SK-N-MC (cell line): ENCODE data around the gene ZIM2.

Source experiments
- DNase-seq: peaks from one replicate; pipeline ENCODE4 v3.0.0-alpha.2; 2011; ENCODE audit warnings: low read depth, low spot score
- H3K27ac ChIP-seq: fragments of 200-600 bp; sonication (generic); 2 replicates; pipeline ENCODE4 v1.5.1; 2016; ENCODE audit warnings: mixed run types
- H3K36me3 ChIP-seq: fragments of 200-600 bp; sonication (generic); 2 replicates; pipeline ENCODE4 v1.6.1; 2017; ENCODE audit warnings: antibody characterized with exemption, low read length, mixed read lengths; ENCODE audit not compliant: insufficient read depth
- H3K4me3 ChIP-seq: fragments of 200-600 bp; sonication (generic); 2 replicates; pipeline ENCODE4 v1.5.1; 2016
- H3K9ac ChIP-seq: fragments of 200-600 bp; sonication (generic); 2 replicates; pipeline ENCODE4 v1.8.0; 2017; ENCODE audit warnings: mixed run types, mixed read lengths; ENCODE audit not compliant: insufficient read length
- H3K9me3 ChIP-seq: fragments of 200-600 bp; sonication (generic); 2 replicates; pipeline ENCODE4 v1.6.1; 2017; ENCODE audit warnings: low read depth, mild to moderate bottlenecking, antibody characterized with exemption, low read length, moderate library complexity, mixed read lengths
- EZH2 ChIP-seq: fragments of 200-600 bp; sonication (generic); IDR thresholded peaks from one replicate; pipeline ENCODE4 v1.6.1; 2017; ENCODE audit warnings: antibody characterized with exemption
- FOXP2 ChIP-seq: optimal IDR thresholded peaks from 2 replicates; pipeline ENCODE3; 2011; ENCODE audit warnings: mild to moderate bottlenecking, moderate library complexity; ENCODE audit not compliant: insufficient read depth; ENCODE audit errors: extremely low read length, control extremely low read depth
- POLR2AphosphoS5 ChIP-seq: IDR thresholded peaks from 2 replicates; pipeline ENCODE4 v1.6.1; 2012; ENCODE audit warnings: mild to moderate bottlenecking, low read depth, low read length, borderline replicate concordance

Gene ZIM2

GRCh38 chr19:56835401-56835800 lies 5.1 kb downstream of the ZIM2 start:
- no peak for DNase-seq
- H3K4me3 ChIP-seq, result no peak overlapping the region
- H3K27ac ChIP-seq, result no peak overlapping the region
- no peak overlapping the region for H3K9ac ChIP-seq
- TF ChIP-seq EZH2 (no peak), POLR2AphosphoS5 (no peak)
- H3K36me3 ChIP-seq, result no peaks in the 10 kb centered on the region
- no peaks in the 10 kb centered on the region for H3K9me3 ChIP-seq

GRCh38 chr19:56834564-56835375 lies 5.8 kb downstream of the ZIM2 start:
- DNase-seq, result no peak
- H3K36me3 ChIP-seq, result no peaks in the 10 kb centered on the region
- TF ChIP-seq EZH2, result no peak
- TF ChIP-seq FOXP2, result no peak
- TF ChIP-seq POLR2AphosphoS5, result no peak
- H3K27ac ChIP-seq, result no peak overlapping the region
- H3K4me3 ChIP-seq, result no peak overlapping the region
- H3K9me3 ChIP-seq, result no peaks in the 10 kb centered on the region
- no peak overlapping the region for H3K9ac ChIP-seq

- TF ChIP-seq EZH2, result no peak
- no peak for TF ChIP-seq FOXP2
- TF ChIP-seq POLR2AphosphoS5, result no peak
- no peak overlapping the region for H3K27ac ChIP-seq
- H3K4me3 ChIP-seq, result no peak overlapping the region
- H3K9ac ChIP-seq, result no peak overlapping the region
- no peaks in the 10 kb centered on the region for H3K9me3 ChIP-seq
- DNase-seq, result no peak
- no peaks in the 10 kb centered on the region for H3K36me3 ChIP-seq
Measured at GRCh38 chr19:56832352-56832928, 8.1 kb downstream of the ZIM2 start.

- Histone ChIP-seq H3K9me3 (no peaks in the 10 kb centered on the region), H3K36me3 (no peaks in the 10 kb centered on the region), H3K27ac (no peak overlapping the region), H3K4me3 (no peak overlapping the region), H3K9ac (no peak overlapping the region)
- TF ChIP-seq EZH2 (no peak), FOXP2 (no peak), POLR2AphosphoS5 (no peak)
- DNase-seq, result no peak
Measured at GRCh38 chr19:56831255-56831654, 9.3 kb downstream of the ZIM2 start.

GRCh38 chr19:56829596-56829995 lies 10.9 kb downstream of the ZIM2 start:
- DNase-seq, result no peak
- Histone ChIP-seq H3K36me3 (no peaks in the 10 kb centered on the region), H3K9ac (no peak overlapping the region), H3K27ac (no peak overlapping the region), H3K4me3 (no peak overlapping the region), H3K9me3 (no peaks in the 10 kb centered on the region)
- TF ChIP-seq POLR2AphosphoS5, result no peak
- no peak for TF ChIP-seq FOXP2
- TF ChIP-seq EZH2, result no peak

- no peak overlapping the region for H3K4me3 ChIP-seq
- H3K36me3 ChIP-seq, result no peaks in the 10 kb centered on the region
- TF ChIP-seq EZH2, result no peak
- TF ChIP-seq POLR2AphosphoS5, result no peak
- no peak for TF ChIP-seq FOXP2
- H3K9ac ChIP-seq, result no peak overlapping the region
- H3K27ac ChIP-seq, result no peak overlapping the region
- DNase-seq, result no peak
- H3K9me3 ChIP-seq, result no peaks in the 10 kb centered on the region
Measured at GRCh38 chr19:56827708-56828107, 12.8 kb downstream of the ZIM2 start.

GRCh38 chr19:56823956-56824355 lies 16.6 kb downstream of the ZIM2 start:
- TF ChIP-seq EZH2, result no peak
- TF ChIP-seq FOXP2, result no peak
- no peak for TF ChIP-seq POLR2AphosphoS5
- no peak overlapping the region for H3K4me3 ChIP-seq
- DNase-seq, result no peak
- no peak overlapping the region for H3K27ac ChIP-seq
- H3K9me3 ChIP-seq, result no peaks in the 10 kb centered on the region
- H3K36me3 ChIP-seq, result no peaks in the 10 kb centered on the region
- H3K9ac ChIP-seq, result no peak overlapping the region

- TF ChIP-seq FOXP2 (no peak), POLR2AphosphoS5 (no peak), EZH2 (no peak)
- H3K4me3 ChIP-seq, result no peak overlapping the region
- no peaks in the 10 kb centered on the region for H3K36me3 ChIP-seq
- no peak for DNase-seq
- H3K9ac ChIP-seq, result no peak overlapping the region
- H3K27ac ChIP-seq, result no peak overlapping the region
- H3K9me3 ChIP-seq, result no peaks in the 10 kb centered on the region
Measured at GRCh38 chr19:56823417-56823816, 17.1 kb downstream of the ZIM2 start.
